GM19035 (cell line): ENCODE measurements around the gene BPI.
"Not testable (repeated sequence)": the region's sequence is repeated elsewhere in the genome, so short reads cannot be mapped to it uniquely, and the experiment has no call there.

Experiments
- ATAC-seq: cut with Tn5 transposase; IDR thresholded peaks from one replicate; pipeline ENCODE4 v1.9.1; 2021; ENCODE audit not compliant: unreplicated experiment

Gene BPI

GRCh38 chr20:38303908-38304379 is at the start of gene BPI:
BPI (plus strand) TSS chr20:38304156; CDS start chr20:38304224, 68 bp downstream.
- no peak for ATAC-seq

DNA sequence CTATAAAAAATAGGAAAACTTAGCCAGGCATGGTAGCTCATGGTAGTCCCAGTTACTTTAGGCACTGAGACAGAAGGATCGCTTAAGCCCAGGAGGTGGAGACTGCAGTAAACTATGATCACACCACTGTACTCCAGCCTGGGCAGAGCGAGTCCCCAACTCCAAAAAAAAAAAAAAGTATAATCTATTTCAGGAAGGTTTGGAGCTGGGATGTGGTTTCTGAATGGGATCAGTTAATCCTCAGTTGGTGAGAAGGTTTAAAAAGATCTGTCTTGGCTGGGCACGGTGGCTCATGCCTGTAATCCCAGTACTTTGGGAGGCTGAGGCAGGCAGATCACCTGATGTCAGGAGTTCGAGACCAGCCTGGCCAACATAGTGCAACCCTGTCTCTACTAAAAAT is 49.3 kb upstream of the BPI start:
- ATAC-seq = not testable (repeated sequence)

- ATAC-seq = no peak
Observed at GRCh38 chr20:38255393-38255792, 48.6 kb upstream of the BPI start.

DNA sequence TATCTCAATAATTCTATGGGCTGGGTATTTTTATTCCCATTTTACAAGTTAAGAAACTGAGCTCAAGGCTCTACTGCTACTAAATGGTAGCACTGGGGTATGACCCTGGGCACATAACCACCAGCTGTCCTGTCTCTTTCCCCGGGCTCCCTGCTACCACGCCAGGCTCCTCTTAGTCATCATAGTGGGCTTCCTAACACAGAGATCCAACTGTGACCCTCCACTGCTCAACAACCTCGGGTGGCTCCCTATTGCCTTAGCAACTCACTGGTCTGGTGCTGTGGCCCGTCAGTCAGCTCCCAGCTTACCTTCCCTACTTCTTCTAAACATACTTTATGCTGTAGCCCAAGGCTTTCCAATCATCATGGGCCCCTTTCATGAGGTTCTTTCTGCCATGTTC is 47.9 kb upstream of the BPI start:
- no peak for ATAC-seq

GRCh38 chr20:38256966-38257365 is 47.0 kb upstream of the BPI start:
- no peak for ATAC-seq

DNA sequence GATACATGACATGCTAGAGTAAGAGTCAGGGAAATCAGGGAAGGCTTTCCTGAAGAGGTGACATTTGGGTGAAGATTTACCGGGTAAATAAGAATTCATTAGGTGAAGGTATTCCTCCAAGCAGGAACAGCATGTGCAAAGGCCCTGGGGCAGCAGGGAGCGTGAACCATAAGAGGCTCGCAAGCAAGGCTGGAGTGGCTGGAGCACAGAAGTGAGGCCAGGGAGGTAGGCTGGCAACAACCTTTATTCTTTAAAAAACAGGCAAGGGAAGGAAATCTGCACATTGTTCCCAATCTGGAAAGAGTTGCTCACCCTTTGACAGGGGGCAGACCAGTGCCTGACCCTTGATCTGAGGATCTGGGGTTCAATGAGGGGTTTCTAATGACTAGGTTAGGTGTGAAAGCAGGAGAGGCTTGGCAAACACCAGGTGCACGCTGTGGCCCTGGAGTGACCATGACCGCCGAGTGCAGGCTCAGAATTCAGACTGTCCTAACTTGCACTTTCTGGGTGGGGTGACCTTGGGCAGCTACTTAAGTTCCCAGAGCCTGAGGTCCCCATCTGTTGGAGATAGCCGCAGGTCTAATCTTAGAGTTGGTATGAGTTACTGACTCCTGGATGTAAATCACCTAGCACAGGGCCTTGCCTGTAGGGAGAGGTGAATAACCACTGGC is 45.3 kb upstream of the BPI start:
- ATAC-seq = no peak

- no peak for ATAC-seq
Observed at GRCh38 chr20:38260025-38260377, 44.0 kb upstream of the BPI start.

DNA sequence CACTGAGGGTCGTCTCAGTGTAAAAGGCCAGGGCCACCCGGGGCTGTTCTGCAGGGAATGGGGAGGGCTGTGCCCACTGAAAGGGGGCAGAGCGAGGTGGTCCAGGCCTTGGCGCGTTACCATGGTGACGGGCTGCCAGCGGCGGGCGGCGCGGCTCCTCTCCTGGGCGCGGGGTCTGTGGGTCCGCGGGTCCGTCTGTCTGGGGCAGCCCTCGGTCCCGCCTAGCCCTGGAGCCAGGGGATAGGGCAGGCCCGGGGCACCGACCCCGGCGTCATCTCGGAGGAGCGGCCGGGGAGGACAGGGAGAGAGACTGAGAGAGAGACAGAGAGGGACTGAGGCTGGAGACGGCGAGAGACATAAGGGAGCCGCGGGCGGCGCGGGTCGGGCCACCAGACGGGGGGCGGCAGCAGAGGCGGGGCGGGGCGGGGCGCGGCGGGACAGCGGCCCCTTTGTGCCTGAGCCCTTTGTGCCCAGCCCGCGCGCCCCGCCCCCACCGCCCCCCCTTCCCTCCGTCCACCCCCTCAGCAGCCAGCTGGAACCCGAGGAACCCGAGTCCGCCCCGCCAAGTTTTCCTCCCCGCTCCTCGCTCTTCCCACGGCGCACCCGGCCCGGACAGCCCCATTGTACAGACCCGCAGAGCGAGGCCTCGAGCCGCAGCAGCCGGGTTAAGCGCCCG is 43.4 kb upstream of the BPI start, which contains the start of gene KIAA1755:
KIAA1755 (minus strand) TSS at position 358 of the 676 bp plus-strand sequence; CDS start at position 123, 235 bp downstream.
- ATAC-seq = no peak

DNA sequence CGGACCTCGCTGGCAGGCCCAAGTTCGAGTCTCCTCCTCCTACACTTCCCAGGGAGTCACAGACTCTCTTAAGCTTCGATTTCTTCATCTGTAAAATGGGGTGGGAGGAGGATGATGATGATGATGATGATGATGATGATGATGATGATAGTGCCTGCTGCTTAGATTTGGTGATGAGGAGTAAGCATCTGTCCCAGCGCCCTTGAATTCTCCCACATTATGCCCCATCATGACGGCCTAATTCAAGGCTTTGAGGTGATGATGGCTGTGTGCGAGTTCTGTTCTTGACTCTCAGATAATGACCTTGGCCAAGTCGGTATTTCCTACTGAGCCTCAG is 42.9 kb upstream of the BPI start:
- ATAC-seq = no peak

DNA sequence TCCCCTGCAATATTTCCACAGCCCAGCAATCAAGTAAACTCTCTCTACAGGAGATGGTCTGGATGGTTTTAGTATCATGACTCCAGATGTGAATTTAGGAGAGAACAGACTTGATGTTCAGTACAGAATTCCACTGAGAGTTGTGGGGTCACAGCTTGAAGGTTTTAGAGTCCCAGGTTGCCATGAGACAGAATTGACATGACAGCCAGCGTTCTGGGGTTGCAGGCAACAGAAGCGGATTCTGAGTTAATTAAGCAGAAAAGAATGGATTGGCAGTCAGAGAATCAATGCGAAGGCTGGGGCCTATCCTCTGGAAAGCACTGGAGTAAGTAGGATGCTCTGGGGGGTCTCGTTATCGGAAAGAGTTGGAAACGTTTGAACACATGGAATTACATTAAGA is 41.0 kb upstream of the BPI start:
- ATAC-seq = no peak

DNA sequence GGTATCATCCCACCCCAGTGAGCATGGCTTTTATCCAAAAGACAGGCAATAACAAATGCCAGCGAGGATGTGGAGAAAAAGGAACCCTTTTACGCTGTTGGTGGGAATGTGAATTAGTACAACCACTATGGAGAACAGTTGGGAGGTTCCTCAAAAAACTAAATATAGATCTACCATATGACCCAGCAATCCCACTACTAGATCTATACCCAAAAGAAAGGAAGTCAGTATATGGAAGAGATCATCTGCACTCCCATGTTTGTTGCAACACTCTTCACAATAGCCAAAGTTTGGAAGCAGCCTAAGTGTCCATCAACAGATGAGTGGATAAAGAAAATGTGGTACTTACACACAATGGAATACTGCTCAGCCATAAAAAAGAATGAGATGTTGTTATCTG is 37.5 kb upstream of the BPI start:
- no peak for ATAC-seq

DNA sequence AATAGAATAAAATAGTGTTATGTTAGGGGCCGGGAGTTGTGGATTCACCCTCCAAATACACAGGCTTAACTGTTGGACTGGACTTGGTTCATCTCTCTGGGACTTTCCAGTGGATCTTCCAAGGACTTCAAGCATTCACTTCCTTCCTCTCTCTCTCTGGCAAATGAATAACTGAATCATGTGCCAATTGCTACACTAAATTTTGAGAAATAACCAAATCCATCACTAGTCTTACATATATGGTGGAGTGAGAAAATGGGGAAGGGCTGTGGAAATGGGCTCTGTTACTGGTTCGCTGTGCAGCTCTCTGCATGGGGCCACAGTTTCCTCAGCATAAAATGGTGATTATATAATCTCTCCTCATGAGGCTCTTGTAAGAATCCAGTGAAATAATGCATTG is 36.7 kb upstream of the BPI start:
- no peak for ATAC-seq

DNA sequence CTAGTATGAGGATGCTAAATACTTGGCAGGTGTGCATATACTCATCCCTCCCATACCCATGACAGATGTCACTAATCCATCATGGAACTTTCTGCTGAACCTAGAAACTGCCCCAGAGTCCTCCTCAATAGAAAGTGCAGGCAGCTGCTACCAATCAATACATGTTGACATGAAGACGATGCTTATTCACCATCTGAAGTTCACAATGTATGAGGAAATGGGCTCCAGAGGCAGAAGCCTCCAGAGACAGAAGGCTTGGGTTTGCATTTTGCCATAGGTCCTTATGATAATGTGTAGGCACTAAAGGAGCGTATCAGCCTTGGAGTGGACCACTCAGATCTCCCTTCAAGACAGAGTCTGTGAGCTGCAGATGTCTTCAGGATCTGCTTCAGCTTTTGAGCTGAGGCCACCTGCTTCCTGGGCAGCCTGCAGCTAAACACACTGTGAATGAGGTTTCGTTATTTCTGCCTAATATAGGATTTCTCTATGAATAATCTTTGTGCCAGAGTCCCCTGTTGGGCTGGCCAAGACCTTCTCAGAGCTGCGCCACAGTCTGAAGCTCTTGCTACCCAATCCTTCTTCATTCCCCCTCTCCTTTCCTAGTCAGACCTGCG is 35.9 kb upstream of the BPI start:
- no peak for ATAC-seq

DNA sequence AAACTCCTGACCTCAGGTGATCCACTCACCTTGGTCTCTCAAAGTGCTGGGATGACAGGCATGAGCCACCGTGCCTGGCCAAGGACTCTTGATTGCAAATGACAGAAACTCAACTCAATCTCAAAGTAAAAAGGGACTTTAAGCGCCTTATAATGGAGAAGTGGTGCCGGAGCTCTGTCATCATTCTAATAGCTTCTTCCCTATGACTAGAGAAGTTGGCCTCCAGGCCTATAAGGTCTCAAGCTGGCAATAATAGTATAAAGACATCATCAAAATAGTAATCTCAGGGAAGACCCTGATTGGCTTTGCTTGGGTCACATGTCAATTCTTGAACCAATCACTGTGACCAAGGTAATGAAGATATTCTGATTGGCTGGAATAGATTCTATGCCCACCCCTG is 34.9 kb upstream of the BPI start:
- no peak for ATAC-seq

DNA sequence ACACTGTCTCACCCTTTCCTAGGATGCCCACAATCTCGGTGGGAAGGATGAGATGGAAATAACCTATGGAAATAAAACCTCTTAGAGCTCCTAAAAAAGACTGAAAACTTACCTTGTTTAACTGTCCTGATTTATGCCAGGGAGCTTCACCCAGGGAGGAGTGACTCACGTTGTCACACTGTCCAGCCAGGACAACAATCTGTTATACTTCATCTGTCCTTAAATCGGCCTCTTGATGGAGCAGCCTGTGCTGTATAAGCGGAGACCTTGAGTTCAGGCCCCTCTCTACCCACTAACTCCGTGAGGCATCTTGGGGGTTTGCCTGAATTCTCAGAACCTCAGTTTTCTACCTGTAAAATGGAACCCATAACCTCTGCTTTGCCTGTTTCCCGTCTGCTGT is 34.2 kb upstream of the BPI start:
- no peak for ATAC-seq

DNA sequence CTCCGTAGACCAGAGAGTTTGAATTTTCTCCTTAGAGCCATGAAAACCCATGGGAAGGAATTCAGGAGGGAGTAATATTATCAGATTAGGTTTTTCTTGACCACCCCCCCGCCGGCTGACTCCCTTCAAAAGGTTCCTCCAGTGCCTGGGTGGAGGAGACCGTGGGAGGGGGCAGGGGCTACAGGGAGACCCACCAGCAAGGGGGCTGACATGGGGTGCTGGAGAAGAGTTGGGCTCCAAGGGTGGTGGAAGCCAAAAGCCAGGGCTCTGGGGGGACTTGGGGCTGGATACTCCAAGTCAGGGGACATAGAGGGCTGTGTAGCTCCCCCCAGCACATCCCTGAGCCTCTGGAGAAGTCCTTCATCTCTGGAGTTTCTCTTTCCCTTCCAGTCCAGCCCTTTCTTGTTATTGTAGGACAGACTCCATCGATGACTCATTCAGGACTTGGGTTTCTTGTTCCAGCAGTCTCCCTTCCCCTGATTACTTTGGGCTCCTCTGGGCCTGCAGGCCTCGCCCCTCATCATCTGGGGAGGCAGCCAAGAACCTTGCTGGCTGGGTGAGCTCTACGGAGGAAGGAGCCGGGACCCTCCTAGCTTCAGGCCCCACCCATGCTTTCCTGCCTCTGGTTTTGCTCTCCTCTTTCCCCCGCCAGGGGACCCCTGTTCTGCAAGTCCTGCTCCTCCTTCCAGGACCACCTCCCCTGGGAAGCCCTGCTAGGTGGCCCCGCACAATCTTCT is 32.9 kb upstream of the BPI start:
- no peak for ATAC-seq

DNA sequence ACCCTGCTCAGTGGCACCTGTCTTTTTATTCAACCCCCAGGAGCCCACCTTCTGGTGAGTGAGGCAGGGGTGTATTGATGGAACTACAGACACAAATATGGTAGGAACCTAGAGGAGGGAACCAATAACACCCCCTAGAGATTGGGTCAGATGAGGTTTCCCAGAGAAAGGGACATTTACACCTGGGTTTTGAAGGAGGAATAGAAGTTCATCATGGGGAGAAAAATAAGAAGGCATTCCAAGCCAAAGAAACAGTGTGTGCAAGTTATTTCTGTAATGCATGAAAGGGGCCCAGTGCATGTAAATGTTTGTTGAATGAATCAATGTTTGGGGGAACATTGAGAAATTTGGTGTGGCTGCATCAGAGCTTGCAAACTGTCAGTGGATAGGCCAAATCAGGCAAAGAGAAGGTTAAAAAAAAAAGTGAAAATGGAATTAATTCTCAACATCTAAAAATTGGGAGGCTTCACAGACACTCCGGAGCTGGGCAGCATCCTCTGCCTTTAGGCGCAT is 32.3 kb upstream of the BPI start:
- no peak for ATAC-seq

GRCh38 chr20:38272398-38272797 is 31.6 kb upstream of the BPI start:
- no peak for ATAC-seq

- ATAC-seq = no peak
Observed at GRCh38 chr20:38272961-38273360, 31.0 kb upstream of the BPI start.

- no peak for ATAC-seq
Observed at GRCh38 chr20:38275815-38276550, 28.0 kb upstream of the BPI start.

DNA sequence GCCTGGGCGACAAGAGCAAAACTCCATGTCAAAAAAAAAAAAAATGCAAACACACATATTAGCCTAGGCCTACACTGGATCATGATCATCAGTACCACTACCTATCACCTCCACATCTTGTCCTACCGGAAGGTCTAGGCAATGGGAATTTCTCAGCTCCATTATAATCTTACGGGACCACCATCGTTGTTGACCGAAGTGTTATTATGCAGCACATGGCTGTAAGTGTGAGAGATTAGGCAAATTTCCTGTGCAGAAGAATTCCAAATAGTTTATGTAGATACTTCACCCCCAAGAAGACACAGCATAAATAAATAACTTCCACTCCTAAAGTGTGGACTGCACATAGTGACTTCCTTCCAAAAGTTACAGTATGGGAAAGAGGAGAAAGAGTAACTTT is 26.7 kb upstream of the BPI start:
- no peak for ATAC-seq
